ENCODE results near the gene ADAMTS7. TPM values are rescaled to one million over a fixed set of nuclear protein-coding genes. Genes with fewer than 3 reads are reported as not detected.
"Not testable (repeated sequence)": the region's sequence is repeated elsewhere in the genome, so short reads cannot be mapped to it uniquely, and the experiment has no call there.

Gene ADAMTS7
- total RNA-seq, 1 experiment from 2014 or later = 1.1 TPM

GRCh38 chr15:78790027-78790426 is 21.2 kb downstream of the ADAMTS7 start:
- no peak overlapping the region for H3K4me3 ChIP-seq (ENCODE audit: low read depth, low read length)
- POLR2A ChIA-PET = no interaction called here

GRCh38 chr15:78789615-78790014 is 21.6 kb downstream of the ADAMTS7 start:
- H3K27me3 Mint-ChIP-seq (ENCODE audit: insufficient read depth, unreplicated experiment) = no peaks in the 10 kb centered on the region
- no peaks in the 10 kb centered on the region for H3K36me3 Mint-ChIP-seq (ENCODE audit: insufficient read depth, unreplicated experiment)
- DNase-seq = no peak
- H3K27me3 ChIP-seq (replicated peaks; ENCODE audit: control insufficient read depth, insufficient read depth, low read length) = no peaks in the 10 kb centered on the region
- no peak overlapping the region for H3K4me3 ChIP-seq (ENCODE audit: low read depth, low read length)
- TF ChIP-seq CTCF (IDR thresholded peaks at IDR 0.05; ENCODE audit: insufficient read depth in 1 of 2, low read depth in 1 of 2, low read length in 1 of 2, severe bottlenecking in 1 of 2, unreplicated experiment in 1 of 2) = no peak
- intact Hi-C loops (cut with micrococcal nuclease; ENCODE audit: unreplicated experiment) = no loop called here
- ChIA-PET POLR2A (no interaction called here), CTCF (no interaction called here)
- H3K4me3 Mint-ChIP-seq (ENCODE audit: unreplicated experiment) = no peak overlapping the region
- no peaks in the 10 kb centered on the region for H3K9me3 ChIP-seq
- no peaks in the 10 kb centered on the region for H3K4me1 ChIP-seq
- H3K27ac Mint-ChIP-seq (ENCODE audit: unreplicated experiment) = no peak overlapping the region
- peaks cover 6% of the 10 kb centered on the region for H3K9me3 Mint-ChIP-seq (ENCODE audit: unreplicated experiment)
- no peaks in the 10 kb centered on the region for H3K4me1 Mint-ChIP-seq (ENCODE audit: low read depth, unreplicated experiment)
- BruUV-seq (replicated peaks) = no TSS peak
- H3K36me3 ChIP-seq (ENCODE audit: control insufficient read depth, insufficient read depth, low read length) = no peaks in the 10 kb centered on the region

More at GRCh38 chr15:78790027-78790426, 21.2 kb downstream of the ADAMTS7 start:
- no peak overlapping the region for H3K4me3 Mint-ChIP-seq (ENCODE audit: unreplicated experiment)
- no TSS peak for BruUV-seq (replicated peaks)
- intact Hi-C loops (cut with micrococcal nuclease; ENCODE audit: unreplicated experiment) = no loop called here
- DNase-seq = no peak
- no peaks in the 10 kb centered on the region for H3K4me1 Mint-ChIP-seq (ENCODE audit: low read depth, unreplicated experiment)
- Histone ChIP-seq H3K9me3 (no peaks in the 10 kb centered on the region), H3K27me3 (replicated peaks; ENCODE audit: control insufficient read depth, insufficient read depth, low read length) (no peaks in the 10 kb centered on the region), H3K36me3 (ENCODE audit: control insufficient read depth, insufficient read depth, low read length) (no peaks in the 10 kb centered on the region), H3K4me1 (no peaks in the 10 kb centered on the region)
- TF ChIP-seq CTCF (IDR thresholded peaks at IDR 0.05; ENCODE audit: insufficient read depth in 1 of 2, low read depth in 1 of 2, low read length in 1 of 2, severe bottlenecking in 1 of 2, unreplicated experiment in 1 of 2) = no peak
- CTCF ChIA-PET = no interaction called here
- H3K9me3 Mint-ChIP-seq (ENCODE audit: unreplicated experiment) = peaks cover 2% of the 10 kb centered on the region
- no peaks in the 10 kb centered on the region for H3K36me3 Mint-ChIP-seq (ENCODE audit: insufficient read depth, unreplicated experiment)
- H3K27ac Mint-ChIP-seq (ENCODE audit: unreplicated experiment) = no peak overlapping the region
- H3K27me3 Mint-ChIP-seq (ENCODE audit: insufficient read depth, unreplicated experiment) = no peaks in the 10 kb centered on the region

GRCh38 chr15:78788016-78788660 is 23.1 kb downstream of the ADAMTS7 start:
- H3K4me1 ChIP-seq = no peaks in the 10 kb centered on the region
- no peaks in the 10 kb centered on the region for H3K9me3 ChIP-seq
- no peak overlapping the region for H3K4me3 ChIP-seq (ENCODE audit: low read depth, low read length)
- no peaks in the 10 kb centered on the region for H3K36me3 Mint-ChIP-seq (ENCODE audit: insufficient read depth, unreplicated experiment)
- H3K4me3 Mint-ChIP-seq (ENCODE audit: unreplicated experiment) = no peak overlapping the region
- H3K27me3 Mint-ChIP-seq (ENCODE audit: insufficient read depth, unreplicated experiment) = no peaks in the 10 kb centered on the region
- intact Hi-C loops (cut with micrococcal nuclease; ENCODE audit: unreplicated experiment) = no loop called here
- ChIA-PET POLR2A (no interaction called here), CTCF (no interaction called here)
- H3K36me3 ChIP-seq (ENCODE audit: control insufficient read depth, insufficient read depth, low read length) = no peaks in the 10 kb centered on the region
- H3K9me3 Mint-ChIP-seq (ENCODE audit: unreplicated experiment) = peaks cover 13% of the 10 kb centered on the region
- no TSS peak for BruUV-seq (replicated peaks)
- no peak for DNase-seq
- no peaks in the 10 kb centered on the region for H3K27me3 ChIP-seq (replicated peaks; ENCODE audit: control insufficient read depth, insufficient read depth, low read length)
- no peak for TF ChIP-seq CTCF (IDR thresholded peaks at IDR 0.05; ENCODE audit: insufficient read depth in 1 of 2, low read depth in 1 of 2, low read length in 1 of 2, severe bottlenecking in 1 of 2, unreplicated experiment in 1 of 2)
- no peak overlapping the region for H3K27ac Mint-ChIP-seq (ENCODE audit: unreplicated experiment)
- H3K4me1 Mint-ChIP-seq (ENCODE audit: low read depth, unreplicated experiment) = no peaks in the 10 kb centered on the region

- H3K27me3 Mint-ChIP-seq (ENCODE audit: insufficient read depth, unreplicated experiment); H3K4me1 Mint-ChIP-seq (ENCODE audit: low read depth, unreplicated experiment); DNase-seq; POLR2A ChIA-PET; H3K27ac Mint-ChIP-seq (ENCODE audit: unreplicated experiment); H3K4me3 Mint-ChIP-seq (ENCODE audit: unreplicated experiment); CTCF ChIA-PET; H3K27me3 ChIP-seq (replicated peaks; ENCODE audit: control insufficient read depth, insufficient read depth, low read length); H3K36me3 ChIP-seq (ENCODE audit: control insufficient read depth, insufficient read depth, low read length); BruUV-seq (replicated peaks); H3K4me1 ChIP-seq; H3K4me3 ChIP-seq (ENCODE audit: low read depth, low read length); H3K9me3 ChIP-seq; intact Hi-C loops (cut with micrococcal nuclease; ENCODE audit: unreplicated experiment); H3K36me3 Mint-ChIP-seq (ENCODE audit: insufficient read depth, unreplicated experiment): not testable (repeated sequence)
- H3K9me3 Mint-ChIP-seq (ENCODE audit: unreplicated experiment) = peaks cover 13% of the 10 kb centered on the region
Measured at GRCh38 chr15:78782402-78782801, 28.9 kb downstream of the ADAMTS7 start.

- intact Hi-C loops (cut with micrococcal nuclease; ENCODE audit: unreplicated experiment); H3K9me3 ChIP-seq; DNase-seq; H3K36me3 Mint-ChIP-seq (ENCODE audit: insufficient read depth, unreplicated experiment); H3K4me3 Mint-ChIP-seq (ENCODE audit: unreplicated experiment); H3K27me3 Mint-ChIP-seq (ENCODE audit: insufficient read depth, unreplicated experiment); POLR2A ChIA-PET; H3K36me3 ChIP-seq (ENCODE audit: control insufficient read depth, insufficient read depth, low read length); H3K27ac Mint-ChIP-seq (ENCODE audit: unreplicated experiment); H3K4me1 Mint-ChIP-seq (ENCODE audit: low read depth, unreplicated experiment); H3K27me3 ChIP-seq (replicated peaks; ENCODE audit: control insufficient read depth, insufficient read depth, low read length); H3K4me3 ChIP-seq (ENCODE audit: low read depth, low read length); H3K4me1 ChIP-seq; CTCF ChIA-PET; BruUV-seq (replicated peaks): not testable (repeated sequence)
- H3K9me3 Mint-ChIP-seq (ENCODE audit: unreplicated experiment) = peaks cover 13% of the 10 kb centered on the region
Measured at GRCh38 chr15:78781381-78781780, 29.9 kb downstream of the ADAMTS7 start.

Measured in Caco-2 (cell line).